DOHH2 (cell line): ENCODE measurements around the gene LRP2.

ENCODE experiments used
- CTCF ChIP-seq: fragments of 200-600 bp; sonication (generic); IDR thresholded peaks from one replicate; pipeline ENCODE4 v1.5.1; 2014; ENCODE audit warnings: antibody characterized with exemption, mild to moderate bottlenecking, low read depth, low read length; ENCODE audit not compliant: poor library complexity, severe bottlenecking
- EZH2phosphoT487 ChIP-seq: fragments of 200-600 bp; sonication (generic); IDR thresholded peaks from 2 replicates; pipeline ENCODE4 v1.6.1; 2017; ENCODE audit warnings: borderline replicate concordance, mild to moderate bottlenecking, antibody characterized with exemption, low read length, moderate library complexity, mixed read lengths

- TF ChIP-seq CTCF = no peak
- TF ChIP-seq EZH2phosphoT487 = no peak
These were observed 74.7 kb downstream of the LRP2 start for GRCh38 chr2:169287666-169288065.
